T follicular helper cell (primary cell): ENCODE measurements around the gene KCP.
"Not testable (repeated sequence)": the region's sequence is repeated elsewhere in the genome, so short reads cannot be mapped to it uniquely, and the experiment has no call there.

Source experiments
- DNase-seq: peaks from one replicate; pipeline ENCODE4 v3.0.0-alpha.2; 2020; ENCODE audit warnings: low read depth
- total RNA-seq, 2 experiments: gene quantifications; one replicate each; lab custom pipeline; 2026; lab: John Stamatoyannopoulos, UW

Gene KCP
- 0.70 to 0.96 reads per million in 2 experiments for total RNA-seq

GRCh38 chr7:128910569-128910945, at the start of gene KCP:
Gene KCP, minus strand, starts transcription at chr7:128910709. Its CDS starts 33 bp downstream, at chr7:128910676.
- DNase-seq: no peak

DNA sequence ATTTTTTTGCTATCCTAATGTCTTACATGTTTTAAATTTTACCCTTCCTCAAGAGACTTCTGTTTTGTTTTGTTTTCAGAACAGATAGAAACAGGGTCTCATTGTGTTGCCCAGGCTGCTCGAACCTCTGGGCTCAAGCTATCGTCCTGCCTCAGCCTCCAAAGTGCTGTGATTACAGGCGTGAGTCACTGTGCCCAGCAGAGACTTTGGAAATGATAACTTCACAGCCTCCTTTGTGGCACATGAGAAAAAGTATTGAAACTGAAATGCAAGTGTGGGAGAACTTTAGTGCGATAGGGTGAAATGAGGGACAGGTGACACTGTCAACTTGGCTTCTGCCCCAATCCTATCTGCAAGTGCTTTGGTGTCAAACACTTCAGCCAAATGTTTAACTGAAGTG, 48.8 kb upstream of the KCP start:
- no peak for DNase-seq

- DNase-seq: no peak
Observed at GRCh38 chr7:128955981-128956380, 45.5 kb upstream of the KCP start.

- DNase-seq: no peak
Observed at GRCh38 chr7:128954830-128955802, 44.6 kb upstream of the KCP start.

GRCh38 chr7:128954150-128954549, 43.6 kb upstream of the KCP start:
- no peak for DNase-seq

GRCh38 chr7:128951296-128951695, 40.8 kb upstream of the KCP start:
- no peak for DNase-seq

DNA sequence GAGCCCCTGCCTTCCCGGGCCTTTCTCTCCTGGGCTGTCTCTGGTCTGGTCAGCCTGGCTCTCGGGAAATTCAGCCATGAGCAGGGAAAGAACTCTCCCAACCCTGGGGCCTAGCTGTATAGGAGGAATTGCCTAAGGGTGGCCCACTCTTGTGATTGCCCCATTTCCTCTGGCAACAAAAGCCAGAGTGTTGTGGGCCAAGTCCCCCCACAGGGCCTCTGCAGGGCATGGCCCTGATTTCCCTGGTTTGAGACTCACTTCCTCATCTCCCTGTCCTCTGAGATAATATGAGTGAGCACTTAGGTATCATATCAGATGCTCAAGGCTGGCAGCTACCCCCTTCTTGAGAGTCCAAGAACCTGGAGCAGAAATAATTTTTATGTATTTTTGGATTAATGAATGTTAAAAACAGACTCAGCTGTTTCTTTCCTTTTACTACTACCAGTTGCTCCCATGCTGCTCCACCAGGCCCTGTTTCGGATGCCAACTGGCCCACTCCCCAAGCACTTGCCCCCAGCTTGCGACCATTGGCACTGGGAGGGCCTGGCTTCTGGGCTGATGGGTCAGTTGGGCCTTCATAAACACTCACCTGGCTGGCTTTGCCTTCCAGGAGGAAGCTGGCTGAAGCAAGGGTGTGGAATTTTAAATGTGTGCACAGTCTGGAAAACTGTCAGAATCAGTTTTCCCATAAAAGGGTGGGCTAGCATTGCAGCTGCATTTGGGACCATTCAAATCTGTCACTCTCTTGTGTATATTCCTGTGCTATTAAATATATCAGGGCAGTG, 38.7 kb upstream of the KCP start:
- no peak for DNase-seq

- DNase-seq: no peak
Observed at GRCh38 chr7:128948312-128948973, 37.9 kb upstream of the KCP start.

DNA sequence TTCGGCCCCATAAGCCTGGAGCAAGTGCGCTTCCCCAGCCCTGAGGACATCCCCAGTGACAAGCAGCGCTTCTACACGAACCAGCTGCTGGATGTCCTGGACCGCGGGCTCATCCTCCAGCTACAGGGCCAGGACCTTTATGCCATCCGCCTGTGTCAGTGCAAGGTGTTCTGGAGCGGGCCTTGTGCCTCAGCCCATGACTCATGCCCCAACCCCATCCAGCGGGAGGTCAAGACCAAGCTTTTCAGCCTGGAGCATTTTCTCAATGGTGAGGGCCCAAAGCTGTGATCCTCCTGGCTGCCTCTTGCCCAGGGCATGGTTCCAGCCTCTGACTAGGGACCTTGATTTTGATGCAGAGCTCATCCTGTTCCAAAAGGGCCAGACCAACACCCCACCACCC, 37.3 kb upstream of the KCP start:
- no peak for DNase-seq

DNA sequence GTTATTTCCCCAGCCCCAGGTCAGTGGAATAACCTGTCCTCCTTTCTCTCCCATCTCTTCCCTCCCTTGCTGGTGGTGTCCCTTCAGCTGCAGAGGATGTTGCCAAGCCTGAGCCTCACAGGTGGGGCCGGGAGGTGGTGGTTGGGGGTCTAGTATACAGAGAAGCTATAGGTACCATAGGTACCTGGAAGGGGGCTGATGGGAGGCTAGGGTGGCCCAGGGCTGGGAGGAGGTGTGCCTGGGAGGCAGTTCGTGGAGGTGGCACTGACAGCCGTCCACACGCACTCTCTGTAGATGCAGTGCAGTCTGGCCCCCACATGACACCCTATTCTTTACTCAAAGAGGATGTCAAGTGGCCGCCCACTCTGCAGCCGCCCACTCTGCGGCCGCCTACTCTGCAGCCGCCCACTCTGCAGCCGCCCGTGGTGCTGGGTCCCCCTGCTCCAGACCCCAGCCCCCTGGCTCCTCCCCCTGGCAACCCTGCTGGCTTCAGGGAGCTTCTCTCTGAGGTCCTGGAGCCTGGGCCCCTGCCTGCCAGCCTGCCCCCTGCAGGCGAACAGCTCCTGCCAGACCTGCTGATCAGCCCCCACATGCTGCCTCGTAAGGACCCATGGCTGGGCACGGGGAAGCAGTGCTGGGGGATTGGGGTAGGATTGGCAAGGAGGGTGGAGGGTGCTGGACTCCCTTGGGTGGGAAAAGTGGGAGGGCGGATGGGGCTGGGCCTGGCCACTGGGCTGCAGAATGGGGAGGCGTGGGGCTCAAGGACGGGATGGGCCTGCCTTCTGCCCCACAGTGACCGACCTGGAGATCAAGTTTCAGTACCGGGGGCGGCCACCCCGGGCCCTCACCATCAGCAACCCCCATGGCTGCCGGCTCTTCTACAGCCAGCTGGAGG, 36.7 kb upstream of the KCP start:
- DNase-seq: no peak

DNA sequence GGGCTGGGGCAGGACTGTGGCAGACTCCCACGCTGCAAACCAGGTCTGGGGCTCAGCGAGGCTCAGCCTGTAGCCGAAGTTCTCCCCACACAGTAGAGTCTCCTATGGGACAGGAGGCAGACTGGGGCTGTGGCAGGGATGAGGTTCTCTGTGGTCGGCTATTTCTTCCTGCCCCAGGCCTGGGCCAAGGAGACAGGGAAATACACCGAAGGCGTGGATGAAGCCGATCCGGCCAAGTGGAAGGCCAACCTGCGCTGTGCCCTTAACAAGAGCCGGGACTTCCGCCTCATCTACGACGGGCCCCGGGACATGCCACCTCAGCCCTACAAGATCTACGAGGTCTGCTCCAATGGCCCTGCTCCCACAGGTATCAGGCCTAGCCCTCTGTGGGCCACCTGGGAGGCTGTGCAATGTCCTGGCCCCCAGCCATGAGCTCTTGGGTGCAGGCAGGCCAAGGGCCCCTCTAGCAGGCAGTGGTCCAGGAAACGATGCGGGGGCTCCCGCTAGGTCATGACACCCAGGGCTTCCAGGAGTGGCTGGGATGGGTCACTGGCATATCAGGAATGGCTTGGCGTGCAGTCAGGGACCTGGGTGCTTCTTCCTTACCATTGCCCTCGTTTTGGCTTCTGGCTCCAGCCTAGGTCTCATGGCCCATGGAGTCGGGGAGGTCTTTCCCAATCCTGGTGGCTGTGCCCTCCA, 35.3 kb upstream of the KCP start:
- DNase-seq: no peak

DNA sequence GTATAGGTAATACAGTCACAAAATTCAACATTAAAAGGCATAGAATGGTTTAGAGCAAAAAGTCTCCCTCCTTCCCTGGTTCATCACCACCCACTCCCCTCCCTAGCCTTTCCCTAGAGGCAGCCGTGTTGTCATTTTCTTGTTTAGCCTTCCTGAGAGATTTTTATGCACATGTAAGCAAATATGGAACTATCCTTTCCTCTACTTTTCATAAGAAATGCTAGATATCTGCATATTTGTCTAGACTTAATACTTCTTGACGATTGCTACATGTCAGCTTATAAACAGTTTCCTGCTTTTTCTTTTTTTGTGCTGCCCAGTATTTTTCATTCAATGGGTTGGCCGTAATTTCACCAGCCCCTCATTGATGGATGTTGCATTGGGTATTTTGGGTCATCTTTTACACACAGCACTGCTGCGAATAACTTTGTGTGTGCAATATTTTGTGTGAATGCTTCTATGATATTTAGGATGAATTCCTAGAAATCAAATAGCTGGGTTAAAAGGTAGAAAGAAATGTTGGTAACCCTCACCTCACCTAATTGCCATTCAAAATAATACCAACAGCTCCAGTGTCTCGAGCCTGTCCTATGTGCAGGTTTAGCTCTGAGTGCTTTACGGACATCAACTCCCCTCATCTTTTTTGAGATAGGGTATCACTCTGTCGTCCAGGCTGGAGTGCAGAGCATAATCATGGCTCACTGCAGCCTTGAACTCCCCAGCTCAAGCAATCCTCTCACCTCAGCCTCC, 34.2 kb upstream of the KCP start:
- DNase-seq: no peak

DNA sequence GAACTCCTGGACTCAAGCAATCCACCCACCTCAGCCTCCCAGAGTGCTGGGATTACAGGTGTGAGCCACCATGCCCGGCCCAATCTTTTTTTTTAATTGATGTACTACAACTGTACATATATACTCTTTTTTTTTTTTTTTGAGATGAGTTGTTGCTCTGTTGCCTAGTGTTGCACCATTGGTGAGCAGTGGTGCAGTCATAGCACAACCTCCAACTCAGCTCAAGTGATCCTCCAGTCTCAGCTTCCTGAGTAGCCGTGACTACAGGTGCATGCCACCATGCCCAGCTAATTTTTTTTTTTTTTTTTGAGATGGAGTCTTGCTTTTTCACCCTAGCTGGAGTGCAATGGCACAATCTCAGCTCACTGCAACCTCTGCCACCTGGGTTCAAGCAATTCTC, 32.7 kb upstream of the KCP start:
- DNase-seq: not testable (repeated sequence)

GRCh38 chr7:128941946-128942526, 31.5 kb upstream of the KCP start:
- DNase-seq: no peak

- DNase-seq: no peak
Observed at GRCh38 chr7:128941323-128941890, 30.9 kb upstream of the KCP start.

DNA sequence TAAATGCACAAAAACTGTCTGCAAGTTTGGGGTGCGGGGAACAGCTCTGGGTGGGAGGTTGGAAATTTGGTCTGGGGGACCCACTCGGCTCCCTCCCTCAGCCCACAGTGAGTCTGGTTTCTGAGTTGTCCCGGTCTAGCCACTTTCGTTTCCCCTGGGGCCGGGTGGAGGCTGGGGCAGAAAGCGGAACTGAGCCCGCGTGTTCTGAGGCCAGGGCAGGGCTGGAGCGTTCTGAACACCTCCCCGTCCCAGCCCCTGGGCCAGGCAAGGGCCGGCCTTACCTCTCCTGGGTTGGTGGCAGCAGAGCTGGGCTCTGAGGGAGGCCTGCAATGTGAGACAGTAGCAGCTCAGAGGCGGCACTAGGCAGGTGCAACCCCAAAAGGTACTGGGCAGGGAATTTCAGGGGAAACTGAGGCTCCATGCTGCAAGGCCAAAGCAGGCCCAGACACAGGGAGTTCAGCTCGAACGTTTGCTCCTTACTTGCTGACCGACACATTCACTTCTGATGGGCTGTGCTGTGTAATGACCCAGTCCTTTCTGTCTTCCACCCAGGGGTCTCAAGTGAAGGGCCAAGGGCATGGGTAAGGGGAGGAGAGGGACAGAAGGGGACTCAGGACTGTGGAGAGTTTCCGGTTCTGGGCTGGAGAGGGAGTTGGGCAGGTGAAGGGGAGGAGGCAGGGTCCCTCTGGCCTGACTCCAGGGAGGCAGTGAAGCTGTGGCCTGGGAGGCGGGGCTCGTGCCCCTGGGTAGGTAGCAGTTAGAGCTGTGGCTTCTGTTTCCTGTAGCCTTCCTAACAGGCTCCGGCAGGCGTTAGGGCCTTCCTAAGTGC, 30.2 kb upstream of the KCP start:
- no peak for DNase-seq

- no peak for DNase-seq
Observed at GRCh38 chr7:128939861-128940410, 29.4 kb upstream of the KCP start.
